GM21381 (cell line): ENCODE results near the gene EEA1.

ENCODE experiments used
- ATAC-seq: cut with Tn5 transposase; IDR thresholded peaks from one replicate; pipeline ENCODE4 v1.9.1; 2021; ENCODE audit warnings: mild to moderate bottlenecking, moderate library complexity; ENCODE audit not compliant: unreplicated experiment

EEA1 gene

DNA sequence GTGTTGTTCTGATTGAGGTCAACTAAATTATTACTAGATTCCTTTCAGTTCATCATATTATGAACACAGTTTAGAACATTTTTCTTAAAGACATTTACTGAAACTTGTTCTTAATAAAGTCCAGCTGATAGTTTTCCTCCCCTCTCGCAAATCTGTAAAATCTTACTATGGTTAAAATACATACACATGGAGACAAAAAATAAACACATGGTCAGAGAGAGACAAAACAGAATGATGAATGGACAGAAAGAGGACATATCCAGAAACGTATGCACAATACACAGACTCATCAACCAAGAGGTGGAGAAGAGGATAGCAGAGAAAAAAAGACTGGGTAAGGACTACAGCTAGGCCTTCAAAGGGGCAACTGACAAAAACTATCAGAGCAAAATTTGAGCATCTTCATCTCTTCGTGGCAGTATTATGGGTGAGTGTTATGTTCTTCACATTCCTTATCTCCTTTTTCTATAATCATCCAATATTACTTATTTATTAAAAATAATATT lies 38.4 kb downstream of the EEA1 start:
- no peak for ATAC-seq

DNA sequence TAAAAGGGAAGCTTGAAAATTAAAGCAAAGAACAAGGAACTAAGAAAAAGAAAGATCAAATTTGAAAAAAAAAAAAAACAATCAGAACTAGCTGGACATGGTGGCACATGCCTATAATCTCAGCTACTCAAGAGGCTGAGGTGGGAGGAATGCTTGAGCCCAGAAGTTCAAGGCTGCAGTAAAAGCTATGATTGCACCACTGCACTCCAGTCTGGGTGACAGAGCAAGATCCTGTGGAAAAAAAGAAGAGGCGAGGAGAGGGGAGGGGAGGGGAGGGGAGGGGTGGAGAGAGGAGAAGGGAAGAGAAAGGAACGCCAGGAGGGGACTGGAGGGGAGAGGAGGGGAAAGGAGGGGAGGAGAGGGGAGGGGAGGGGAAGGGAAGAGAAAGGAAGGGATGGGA lies 43.0 kb downstream of the EEA1 start:
- ATAC-seq, result no peak

DNA sequence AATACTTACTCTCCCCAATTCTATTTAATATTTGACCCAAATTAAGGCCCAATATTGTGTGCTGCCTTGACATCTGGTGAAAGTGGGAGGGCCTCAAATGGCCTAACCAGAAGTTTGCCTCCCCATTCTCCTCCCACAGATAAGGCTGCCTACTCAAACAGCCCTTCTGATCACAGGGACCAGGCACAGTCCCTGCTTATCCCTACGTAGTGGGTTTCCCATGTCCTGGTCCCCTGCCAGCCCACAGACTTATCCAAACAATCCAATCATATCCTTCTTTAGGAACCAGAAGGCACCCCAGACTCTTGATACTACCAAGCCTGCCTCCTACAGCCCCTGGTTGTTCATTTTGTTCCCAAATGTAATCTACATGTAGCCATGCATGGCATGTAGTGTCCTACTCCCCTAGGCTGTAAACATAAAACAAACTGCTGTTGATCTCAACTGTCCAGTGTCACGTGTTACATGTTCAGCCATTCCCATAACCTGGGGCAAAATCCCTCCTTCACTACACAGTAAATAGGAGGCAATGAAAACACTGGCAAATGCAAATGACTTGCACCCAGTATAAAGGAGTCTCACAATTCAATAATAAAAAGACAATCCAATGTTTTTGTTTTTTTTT lies 49.3 kb downstream of the EEA1 start:
- ATAC-seq, result no peak

DNA sequence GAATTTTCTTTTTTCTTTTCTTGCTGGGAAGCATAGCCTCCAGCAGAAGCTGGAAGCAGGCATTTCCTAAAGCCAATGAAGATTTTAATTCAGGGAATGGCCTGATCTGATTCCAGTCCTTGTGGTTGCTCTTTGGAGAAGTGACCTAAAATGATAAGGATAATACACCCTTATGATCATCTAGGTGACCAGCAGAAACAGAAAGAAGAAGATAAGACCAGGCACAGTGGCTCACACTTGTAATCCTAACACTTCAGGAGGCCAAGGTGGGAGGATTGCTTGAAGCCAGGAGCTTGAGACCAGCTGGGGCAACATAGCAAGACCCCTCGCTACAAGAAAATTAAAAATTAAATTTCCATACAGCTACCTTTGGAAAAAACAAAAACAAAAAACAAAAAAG lies 51.2 kb downstream of the EEA1 start:
- no peak for ATAC-seq

DNA sequence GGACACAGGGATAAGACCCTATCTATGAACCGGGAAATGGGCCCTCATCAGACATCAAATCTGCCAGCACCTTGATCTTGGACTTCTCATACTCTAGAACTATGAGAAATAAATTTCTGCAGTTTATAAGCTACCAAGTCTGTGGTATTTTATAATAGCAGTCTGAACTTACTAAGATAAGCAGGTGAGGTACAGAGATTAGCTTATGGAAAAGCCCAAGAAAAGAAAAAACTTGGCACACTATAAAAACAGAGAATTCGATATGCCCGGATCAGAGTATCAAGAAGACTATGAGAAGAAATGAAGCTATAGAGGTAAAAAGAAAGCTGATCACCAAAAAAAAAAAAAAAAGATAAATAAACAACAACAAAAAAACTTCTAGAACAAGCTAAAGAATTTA lies 52.6 kb downstream of the EEA1 start:
- no peak for ATAC-seq

DNA sequence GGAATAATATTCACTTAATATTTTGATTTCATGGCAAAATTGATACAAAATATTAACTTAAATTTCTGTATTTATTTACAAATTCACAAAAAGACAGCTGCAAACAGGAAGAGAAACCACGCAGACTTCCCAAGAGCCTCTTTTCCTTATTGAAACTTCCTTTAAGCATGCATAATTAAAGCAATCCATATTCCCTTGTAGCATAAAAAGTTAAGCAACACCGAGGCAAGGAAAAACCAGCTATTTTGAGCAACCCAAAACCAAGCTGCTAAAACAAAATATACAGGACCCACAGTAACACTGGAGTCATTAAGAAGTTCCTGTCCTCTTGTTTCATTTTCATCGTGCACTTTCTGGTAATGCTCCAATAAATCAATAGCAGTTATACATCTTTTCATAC lies 58.0 kb downstream of the EEA1 start:
- no peak for ATAC-seq

DNA sequence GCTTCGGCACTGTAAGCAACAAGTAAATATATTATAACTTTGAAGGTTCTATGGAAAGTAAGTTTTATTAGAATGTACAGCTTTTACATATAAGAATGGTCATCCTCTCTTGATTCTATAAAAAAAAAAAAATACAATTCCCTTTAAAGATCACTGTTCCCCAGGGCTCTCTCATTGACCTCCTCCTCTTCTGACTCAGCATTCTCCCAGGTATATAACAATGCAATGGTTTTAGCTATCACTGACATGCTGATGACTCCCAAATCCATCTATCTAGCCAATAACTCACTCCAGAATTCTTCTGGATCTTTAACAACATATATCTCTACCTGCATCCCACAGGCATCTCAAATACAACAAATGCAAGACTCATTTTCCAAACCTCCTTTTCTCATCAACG lies 62.7 kb downstream of the EEA1 start:
- no peak for ATAC-seq

DNA sequence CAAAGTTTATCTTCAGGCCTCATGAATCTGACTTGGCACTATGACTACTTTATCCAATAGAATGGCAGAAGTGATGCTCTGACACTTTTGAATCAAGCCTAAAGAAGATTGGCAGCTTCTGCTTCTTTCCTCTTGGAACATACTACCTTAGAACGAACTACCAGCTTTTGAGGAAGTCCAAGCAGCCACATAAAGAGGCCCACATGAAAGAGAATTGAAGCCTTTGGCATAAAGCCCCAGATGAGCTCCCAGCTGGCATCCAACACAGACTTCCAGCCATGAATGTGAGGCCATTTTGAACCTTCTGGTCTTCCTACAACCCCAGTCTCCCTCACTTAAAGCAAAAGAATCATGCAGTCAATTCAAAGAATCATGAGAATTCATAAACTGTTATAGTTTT lies 65.8 kb downstream of the EEA1 start:
- ATAC-seq, result no peak

DNA sequence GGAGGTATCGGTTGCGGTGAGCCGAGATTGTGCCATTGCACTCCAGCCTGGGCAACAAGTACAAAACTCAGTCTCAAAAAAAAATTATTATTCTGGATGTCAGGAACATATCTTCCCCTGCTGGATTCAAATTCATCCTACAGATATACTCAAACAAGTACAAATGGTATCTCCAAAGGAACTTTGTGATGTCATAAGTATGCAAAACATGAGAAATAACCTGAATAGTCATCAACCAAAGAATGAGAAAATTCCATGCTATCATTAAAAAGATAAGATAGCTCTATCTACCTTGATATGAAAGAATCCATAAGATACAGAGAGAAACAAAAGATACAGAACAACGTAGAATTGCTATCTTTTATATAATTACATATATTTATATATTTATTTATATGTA lies 67.7 kb downstream of the EEA1 start:
- no peak for ATAC-seq

DNA sequence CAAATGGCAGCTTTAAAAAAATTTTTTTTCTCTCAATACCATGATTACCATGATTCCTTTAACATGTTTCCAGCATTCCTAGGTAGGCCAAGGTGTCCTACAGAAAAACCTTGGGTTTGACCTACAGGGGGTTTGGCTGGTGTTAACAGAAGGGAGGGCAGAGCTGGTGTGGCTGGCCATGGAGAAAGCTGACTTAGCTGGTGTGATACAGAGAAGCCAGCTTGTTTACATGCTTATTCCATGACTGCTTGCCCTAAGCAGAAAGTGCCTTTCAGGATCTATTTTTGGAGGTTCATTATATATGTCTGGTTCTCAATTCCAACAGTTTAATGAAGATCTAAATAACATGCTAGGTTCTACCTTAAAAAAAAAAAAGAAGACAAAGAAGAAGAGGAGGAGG lies 68.6 kb downstream of the EEA1 start:
- no peak for ATAC-seq

DNA sequence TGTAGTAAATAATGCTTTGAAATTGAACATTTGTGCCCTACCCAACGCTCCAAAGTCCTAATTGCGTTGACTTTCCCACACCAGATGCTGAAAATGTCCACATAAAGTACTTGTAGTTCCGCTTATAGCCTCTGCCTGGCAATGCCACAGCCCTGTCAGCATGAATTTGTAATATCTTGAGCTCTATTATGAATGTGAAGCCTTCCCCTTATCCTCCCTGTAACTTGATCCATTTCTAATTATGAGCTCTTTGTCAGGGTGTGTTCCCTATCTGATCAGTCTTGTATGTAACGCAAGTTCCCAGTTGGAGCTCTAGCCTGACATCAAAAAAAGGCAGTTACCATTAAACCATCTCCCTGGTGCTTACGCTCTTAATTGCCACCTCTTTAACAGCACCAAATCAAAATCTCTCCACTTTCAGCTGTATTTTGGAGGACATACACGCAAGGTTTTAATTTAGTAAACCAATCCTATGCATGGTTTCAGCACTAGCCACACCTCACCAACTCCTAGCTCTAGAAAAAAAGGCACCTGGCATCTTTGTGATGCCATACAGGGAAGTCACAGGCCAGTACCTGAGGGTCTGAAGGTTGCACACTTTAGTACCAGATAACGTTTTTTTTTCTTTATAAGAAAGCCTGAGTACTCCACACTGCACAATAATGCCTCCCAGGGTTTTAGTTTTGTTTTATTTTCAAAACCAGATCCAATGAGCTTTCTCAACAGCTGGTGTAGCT lies 69.3 kb downstream of the EEA1 start:
- no peak for ATAC-seq

DNA sequence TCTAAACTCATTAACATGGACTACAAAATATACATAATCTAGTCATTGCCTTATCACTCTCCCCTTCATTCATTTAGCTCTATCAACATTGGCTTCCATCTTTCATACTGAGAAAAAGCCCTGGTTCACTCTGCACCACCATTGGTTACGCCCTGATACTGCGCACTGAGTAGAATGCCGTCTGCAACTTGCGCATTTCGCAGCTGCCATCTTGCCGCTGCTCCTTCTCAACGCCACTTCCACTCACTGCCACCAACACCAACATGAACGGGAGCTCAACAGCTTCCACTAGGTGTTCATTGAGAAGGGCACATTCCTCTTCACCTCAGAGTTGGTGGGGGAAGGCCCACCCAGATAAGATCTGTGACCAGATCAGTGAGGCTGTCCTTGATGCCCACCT lies 71.3 kb downstream of the EEA1 start:
- ATAC-seq, result no peak

DNA sequence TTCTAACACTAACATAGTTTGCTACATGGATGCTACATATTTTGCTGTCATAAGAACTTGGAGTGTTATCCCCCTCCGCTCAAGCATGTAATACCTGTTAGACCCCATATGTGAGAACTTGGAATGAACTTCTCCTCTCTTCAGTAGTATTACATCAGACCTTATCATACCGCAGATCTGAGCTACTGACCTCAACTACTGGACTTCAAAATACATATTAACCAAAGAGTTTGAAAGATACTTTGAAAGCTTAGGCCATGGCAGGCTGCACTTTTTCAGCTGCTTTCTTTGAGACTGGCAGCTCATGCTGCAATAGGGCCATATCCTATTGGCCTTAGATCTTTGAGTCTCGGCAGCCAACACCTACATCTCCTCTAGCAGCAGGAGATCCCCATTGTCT lies 74.8 kb downstream of the EEA1 start:
- no peak for ATAC-seq

DNA sequence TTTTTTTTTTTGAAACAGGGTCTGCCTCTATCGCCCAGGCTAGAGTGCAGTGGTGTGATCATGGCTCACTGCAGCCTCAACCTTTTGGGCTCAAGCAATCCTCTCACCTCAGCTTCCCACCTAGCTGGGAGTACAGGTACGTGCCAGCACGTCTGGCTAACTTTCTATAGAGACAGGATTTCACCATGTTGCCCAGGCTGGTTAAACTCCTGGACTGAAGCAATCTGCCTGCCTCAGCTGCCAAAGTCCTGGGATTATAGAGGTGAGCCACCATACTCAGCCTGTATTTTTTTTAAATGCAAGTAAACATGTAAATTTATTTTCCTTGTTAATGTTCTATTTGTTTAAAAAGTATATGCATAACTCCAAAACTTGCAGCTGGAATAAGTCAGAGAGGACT lies 80.4 kb downstream of the EEA1 start:
- no peak for ATAC-seq

DNA sequence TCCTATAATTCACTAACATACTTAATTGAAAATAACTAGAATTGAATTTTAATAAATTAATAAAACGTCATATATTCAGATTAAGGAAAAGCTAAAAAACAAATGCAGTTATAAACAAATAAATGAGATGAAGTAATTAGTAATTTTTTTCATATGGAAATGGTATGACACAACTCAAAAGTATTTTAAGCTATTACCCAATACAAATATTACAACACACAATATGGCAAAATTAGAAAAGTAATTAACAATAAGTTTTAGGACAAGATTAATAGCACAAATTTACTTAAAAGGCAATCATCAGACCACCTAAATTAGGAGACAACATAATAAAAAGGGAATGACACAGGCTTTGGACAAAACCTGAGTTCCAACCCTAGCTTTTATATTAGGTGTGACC lies 81.7 kb downstream of the EEA1 start:
- ATAC-seq, result no peak

DNA sequence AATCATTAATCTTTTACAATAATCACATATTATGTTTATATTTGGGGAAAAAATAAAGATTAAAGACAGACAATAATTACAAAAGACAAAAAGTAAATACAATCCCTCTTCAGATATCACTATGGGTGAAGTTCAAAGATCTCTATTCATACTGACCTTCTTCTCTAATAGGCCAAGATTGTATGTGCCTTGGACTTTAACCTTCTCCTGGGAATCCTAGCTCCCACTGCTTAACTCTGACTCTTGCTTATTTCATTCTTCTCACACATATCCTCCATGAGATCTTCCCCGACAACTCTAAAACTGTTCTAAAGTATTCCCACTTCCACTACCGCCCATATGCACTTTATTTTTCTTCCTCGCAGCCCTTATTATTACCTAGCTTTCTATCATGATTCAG lies 83.8 kb downstream of the EEA1 start:
- no peak for ATAC-seq

DNA sequence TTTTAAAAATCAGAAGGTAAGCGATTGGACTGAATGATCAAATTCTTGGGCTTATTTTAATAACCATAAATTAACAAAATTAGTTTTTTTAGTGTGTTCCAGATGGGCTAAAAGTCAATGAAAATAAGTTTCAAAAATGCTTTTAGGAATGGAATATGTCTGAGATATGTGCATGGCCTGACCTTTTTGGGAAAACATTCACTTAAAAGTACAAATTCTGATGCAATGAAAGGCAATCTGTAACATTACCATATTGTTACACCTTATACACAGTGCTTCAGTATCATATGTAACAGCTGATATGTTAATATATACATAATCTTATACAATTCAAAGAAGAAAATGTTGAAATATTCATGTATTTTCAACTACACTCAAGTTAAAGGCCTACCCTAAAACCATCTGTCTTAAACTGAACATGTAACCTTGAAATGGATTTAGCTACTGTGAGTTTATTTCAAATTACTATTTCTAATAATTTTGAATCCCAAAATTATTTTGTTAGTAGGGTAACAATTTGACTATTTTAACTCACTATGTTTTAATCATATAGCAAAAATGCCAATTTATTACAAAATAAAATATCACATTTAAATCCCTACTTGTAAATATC lies 84.8 kb downstream of the EEA1 start:
- no peak for ATAC-seq

DNA sequence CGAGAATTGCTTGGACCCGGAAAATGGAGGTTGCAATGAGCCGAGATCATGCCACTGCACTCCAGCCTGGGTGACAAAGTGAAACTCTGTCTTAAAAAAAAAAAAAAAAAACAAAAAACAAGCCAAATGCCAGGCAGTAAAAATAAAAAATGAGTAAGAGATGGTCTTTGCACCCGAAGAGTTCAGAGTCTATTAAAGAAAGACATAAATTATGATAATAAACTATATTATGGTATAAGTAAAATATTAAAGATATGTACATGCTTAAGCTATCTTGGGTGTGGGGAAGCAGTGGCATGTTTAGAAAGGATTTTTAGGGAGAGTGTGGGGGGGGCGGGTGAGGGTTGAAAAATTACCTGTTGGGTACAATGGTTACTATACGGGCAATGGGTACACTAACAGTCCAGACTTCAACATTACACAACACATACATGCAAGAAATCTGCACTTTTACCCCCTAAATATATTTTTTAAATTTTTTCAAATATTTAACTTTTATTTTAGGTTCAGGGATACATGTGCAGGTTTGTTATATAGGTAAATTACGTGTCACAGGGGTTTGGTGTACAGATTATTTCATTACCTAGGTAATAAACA lies 99.3 kb downstream of the EEA1 start:
- ATAC-seq, result no peak

DNA sequence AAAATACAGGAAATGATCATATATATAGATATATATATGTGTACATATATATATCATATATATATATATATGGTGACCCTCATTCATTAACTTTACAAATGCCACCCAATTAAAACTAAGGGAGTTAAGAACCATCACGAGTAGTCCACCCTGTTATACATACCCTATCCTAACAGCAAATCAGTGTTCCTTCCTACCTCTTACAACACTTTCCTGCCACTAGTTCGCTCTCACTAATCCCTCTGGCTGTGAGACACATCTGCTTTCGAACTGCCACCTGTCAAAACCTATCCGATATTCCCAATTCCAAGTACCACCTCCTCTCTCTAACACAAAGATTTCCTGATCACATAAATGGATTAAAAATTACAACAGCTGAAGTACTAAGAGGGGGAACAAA lies 100.5 kb downstream of the EEA1 start:
- no peak for ATAC-seq

DNA sequence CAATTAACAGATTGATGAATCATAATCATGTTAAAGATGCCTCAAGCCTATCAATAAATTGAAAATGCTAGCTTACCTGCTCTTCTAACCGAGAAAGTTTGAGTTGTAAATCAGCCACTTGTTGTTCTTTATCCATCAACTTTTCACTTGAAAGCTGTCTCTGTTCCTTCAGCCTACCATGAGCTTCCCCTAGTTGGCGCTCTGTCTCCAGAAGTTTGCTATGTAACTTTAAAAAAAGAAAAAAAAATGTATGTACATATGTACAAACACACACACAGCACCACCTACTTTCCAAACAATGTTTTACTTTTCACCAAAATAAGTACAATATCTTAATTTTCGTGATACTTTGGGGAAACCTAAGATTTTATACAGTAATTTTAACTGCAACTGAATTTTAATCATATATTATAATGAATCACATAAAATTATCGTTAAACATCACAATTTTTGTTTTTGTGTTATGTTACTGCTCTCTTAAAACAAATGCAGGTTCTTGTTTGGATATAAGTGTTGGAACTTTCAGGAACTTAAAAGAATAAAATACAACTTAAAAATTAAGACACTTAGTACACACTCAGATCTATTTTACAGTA lies 101.2 kb downstream of the EEA1 start:
- ATAC-seq, result no peak

DNA sequence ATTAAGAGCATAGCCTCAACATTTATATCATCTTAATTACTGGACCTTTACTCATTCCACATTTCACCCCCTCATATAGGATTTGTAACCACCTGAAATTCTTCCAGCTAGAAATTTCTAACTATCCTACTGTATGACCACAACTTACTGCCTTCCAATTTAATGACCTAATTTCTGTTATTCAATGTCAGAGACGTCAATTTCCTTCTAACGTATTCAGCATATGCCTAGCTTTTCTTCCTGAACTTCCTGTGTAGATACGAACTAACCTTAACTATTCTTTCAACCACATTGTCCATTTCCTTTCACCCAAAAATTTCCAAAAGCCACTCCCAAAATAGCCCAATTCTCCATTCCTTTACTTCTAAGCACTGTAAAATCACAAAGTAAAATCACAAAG lies 108.0 kb downstream of the EEA1 start:
- no peak for ATAC-seq

DNA sequence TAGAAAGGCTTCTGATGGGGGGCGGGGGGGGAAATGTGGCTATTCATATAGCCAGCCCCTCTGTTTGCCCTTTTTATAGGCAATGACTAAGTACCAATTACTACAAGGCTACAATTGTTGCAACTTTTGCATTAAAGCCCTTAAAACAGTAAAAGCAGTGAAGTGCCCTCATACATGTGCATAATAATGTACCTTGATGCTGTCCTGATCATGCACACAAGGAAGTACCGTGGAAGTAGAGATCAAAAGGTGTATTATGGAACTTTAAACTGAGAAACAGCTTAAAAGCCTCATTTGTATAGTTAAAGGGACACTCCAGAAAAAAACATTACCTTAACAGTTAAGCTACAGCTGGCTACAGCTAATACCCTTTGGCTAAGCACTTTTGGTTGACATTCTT lies 114.5 kb downstream of the EEA1 start:
- no peak for ATAC-seq
